Keratinocyte (primary cell): Measurements from ENCODE around the gene SULF2. TPM values are rescaled to one million over a fixed set of nuclear protein-coding genes. Genes with fewer than 3 reads are reported as not detected.

Experiments used
- DNase-seq: peaks from one replicate; pipeline ENCODE4 v3.0.0-alpha.2; 2011; ENCODE audit warnings: low read depth, missing footprints, low spot score
- FAIRE-seq: peaks from 2 replicates; lab custom pipeline; 2011; peaks lifted over from hg19 to GRCh38; lab: Jason Lieb, UNC
- H2AFZ ChIP-seq: 2 replicates; pipeline ENCODE4 v1.6.0; 2012; ENCODE audit warnings: low read length, control low read depth, inconsistent platforms; ENCODE audit not compliant: control insufficient read depth
- H3K27ac ChIP-seq: 2 replicates; pipeline ENCODE4 v1.5.1; 2011; ENCODE audit warnings: low read length; ENCODE audit not compliant: control insufficient read depth, insufficient read depth
- H3K27me3 ChIP-seq: 3 replicates; pipeline ENCODE4 v1.6.0; 2011; ENCODE audit warnings: low read length; ENCODE audit not compliant: control insufficient read depth, insufficient read depth; ENCODE audit errors: extremely low read depth
- H3K36me3 ChIP-seq, 2 experiments: 2 replicates in 1 of 2; 3 replicates in 1 of 2; pipeline ENCODE4 v1.5.1; 2011; ENCODE audit warnings: low read length in 2 of 2, mild to moderate bottlenecking in 1 of 2; ENCODE audit not compliant: control insufficient read depth in 2 of 2, insufficient read depth in 2 of 2; ENCODE audit errors: extremely low read depth in 1 of 2
- H3K4me1 ChIP-seq: 3 replicates; pipeline ENCODE4 v1.5.1; 2011; ENCODE audit warnings: low read length; ENCODE audit not compliant: control insufficient read depth, insufficient read depth; ENCODE audit errors: extremely low read depth
- H3K4me2 ChIP-seq: 3 replicates; pipeline ENCODE4 v1.6.0; 2011; ENCODE audit warnings: low read depth, low read length; ENCODE audit not compliant: control insufficient read depth, insufficient read depth; ENCODE audit errors: extremely low read depth
- H3K4me3 ChIP-seq, 3 experiments: fragments of 200-600 bp in 1 of 3; sonication (generic) in 1 of 3; 2 replicates in 2 of 3; 3 replicates in 1 of 3; pipeline ENCODE4 v1.5.1; 2011 to 2016; ENCODE audit warnings: low read length in 3 of 3, mild to moderate bottlenecking in 3 of 3, control low read depth in 2 of 3, inconsistent platforms in 1 of 3, low read depth in 1 of 3, mixed read lengths in 1 of 3, mixed run types in 1 of 3, moderate library complexity in 1 of 3; ENCODE audit not compliant: control insufficient read depth in 2 of 3, insufficient read depth in 2 of 3; ENCODE audit errors: extremely low read depth in 1 of 3
- H3K79me2 ChIP-seq: 2 replicates; pipeline ENCODE4 v1.6.0; 2012; ENCODE audit warnings: low read length; ENCODE audit not compliant: control insufficient read depth, insufficient read depth
- H3K9ac ChIP-seq: 3 replicates; pipeline ENCODE4 v1.6.0; 2011; ENCODE audit warnings: low read length; ENCODE audit not compliant: control insufficient read depth, insufficient read depth; ENCODE audit errors: extremely low read depth
- H3K9me1 ChIP-seq: 3 replicates; pipeline ENCODE4 v1.6.0; 2011; ENCODE audit warnings: low read length; ENCODE audit not compliant: control insufficient read depth, insufficient read depth; ENCODE audit errors: extremely low read depth
- H3K9me3 ChIP-seq: 2 replicates; pipeline ENCODE4 v1.5.1; 2012; ENCODE audit warnings: low read depth, low read length; ENCODE audit not compliant: control insufficient read depth
- H4K20me1 ChIP-seq: 3 replicates; pipeline ENCODE4 v1.6.0; 2011; ENCODE audit warnings: low read length; ENCODE audit not compliant: control insufficient read depth, insufficient read depth; ENCODE audit errors: extremely low read depth
- CTCF ChIP-seq, 3 experiments: IDR thresholded peaks in 1 of 3; conservative IDR thresholded peaks in 1 of 3; optimal IDR thresholded peaks in 1 of 3; 2 replicates in 2 of 3; 3 replicates in 1 of 3; pipeline versions ENCODE3 to v1.5.1; 2011; ENCODE audit warnings: low read length in 3 of 3, mild to moderate bottlenecking in 3 of 3, moderate library complexity in 2 of 3, control low read depth in 1 of 3, inconsistent platforms in 1 of 3; ENCODE audit not compliant: insufficient read depth in 2 of 3; ENCODE audit errors: extremely low read depth in 1 of 3
- EZH2 ChIP-seq: IDR thresholded peaks from one replicate; pipeline ENCODE4 v1.6.1; 2012; ENCODE audit warnings: inconsistent platforms, mild to moderate bottlenecking, low read length, moderate library complexity
- dilution Hi-C: fragments of 300-500 bp; cut with MboI; formaldehyde crosslinking; loops from one replicate; pipeline ENCODE4 v1.7.0; 2020; ENCODE audit warnings: low sequenced_read_pairs; ENCODE audit not compliant: extremely low pct_ligation_motif_present
- polyA plus RNA-seq, 5 experiments: library from polyadenylated mRNA; depleted of rRNA in 3 of 5; stranded (reverse) in 3 of 5; stranded (forward) in 1 of 5; unstranded in 1 of 5; fragments of >200 nt; gene quantifications; 1 replicate in 1 of 5; 2 replicates in 3 of 5; 3 replicates in 1 of 5; pipeline versions ENCODE4 v1.2.1 to v1.2.3, GENCODE V29; 2011 to 2012; ENCODE audit warnings: missing spikeins in 2 of 5, low read depth in 1 of 5, low replicate concordance in 1 of 5

SULF2 gene
- polyA plus RNA-seq, 1 donor (not counting 4 experiments of a cell fraction or from before 2014, with no cell fraction given) = 64.4 TPM

GRCh38 chr20:47653869-47654268, 131.4 kb downstream of the SULF2 start:
- no peak overlapping the region for H3K9ac ChIP-seq
- no peak overlapping the region for H3K4me2 ChIP-seq
- H2AFZ ChIP-seq = no peak overlapping the region
- FAIRE-seq = no peak
- dilution Hi-C loops = no loop called here
- peaks cover 19 to 20% of the 10 kb centered on the region in 2 experiments for H3K36me3 ChIP-seq
- no peaks in the 10 kb centered on the region for H3K9me1 ChIP-seq
- H3K27ac ChIP-seq = no peak overlapping the region
- H3K4me3 ChIP-seq = no peak overlapping the region
- H3K9me3 ChIP-seq = no peaks in the 10 kb centered on the region
- no peaks in the 10 kb centered on the region for H4K20me1 ChIP-seq
- H3K79me2 ChIP-seq = no peaks in the 10 kb centered on the region
- no peak for DNase-seq
- no peaks in the 10 kb centered on the region for H3K4me1 ChIP-seq
- TF ChIP-seq CTCF (optimal IDR thresholded peaks at IDR 0.05 in 1 of 3, IDR thresholded peaks at IDR 0.05 in 1 of 3, conservative IDR thresholded peaks at IDR 0.05 in 1 of 3; ENCODE audit: extremely low read depth in 1 of 3, insufficient read depth in 2 of 3, low read length in 3 of 3) (no peak), EZH2 (no peak)
- no peaks in the 10 kb centered on the region for H3K27me3 ChIP-seq

- Histone ChIP-seq H3K4me3 (no peak overlapping the region), H3K9me1 (no peaks in the 10 kb centered on the region), H3K9ac (no peak overlapping the region), H3K4me2 (no peak overlapping the region), H3K9me3 (no peaks in the 10 kb centered on the region), H3K27ac (no peak overlapping the region), H3K36me3 (peaks cover 14 to 20% of the 10 kb centered on the region in 2 experiments), H4K20me1 (no peaks in the 10 kb centered on the region), H2AFZ (no peak overlapping the region), H3K79me2 (no peaks in the 10 kb centered on the region), H3K4me1 (no peaks in the 10 kb centered on the region), H3K27me3 (no peaks in the 10 kb centered on the region)
- no peak for DNase-seq
- no peak for FAIRE-seq
- dilution Hi-C loops = no loop called here
- TF ChIP-seq EZH2 (no peak), CTCF (optimal IDR thresholded peaks at IDR 0.05 in 1 of 3, IDR thresholded peaks at IDR 0.05 in 1 of 3, conservative IDR thresholded peaks at IDR 0.05 in 1 of 3; ENCODE audit: extremely low read depth in 1 of 3, insufficient read depth in 2 of 3, low read length in 3 of 3) (no peak)
Observed at GRCh38 chr20:47652794-47653193, 132.5 kb downstream of the SULF2 start.
